ENCODE data around the gene TMEM202. TPM values are rescaled to one million over a fixed set of nuclear protein-coding genes. Genes with fewer than 3 reads are reported as not detected.
A peak's percentile ranks its signal among the peaks of the same experiment; 100 is the strongest.

The TMEM202 gene
- total and polyA plus RNA-seq, 2 experiments from 2014 or later, result not detected

GRCh38 chr15:72402726-72403125 is 4.6 kb downstream of the TMEM202 start:
- Histone ChIP-seq H3K4me1 (ENCODE audit: insufficient read depth) (no peaks in the 10 kb centered on the region), H3K4me2 (no peak overlapping the region), H4K20me1 (replicated peaks; ENCODE audit: insufficient read depth) (no peaks in the 10 kb centered on the region), H3F3A (replicated peaks; ENCODE audit: low read depth) (no peaks in the 10 kb centered on the region), H3K27me3 (ENCODE audit: insufficient read depth) (peaks cover 13% of the 10 kb centered on the region), H3K79me2 (replicated peaks; ENCODE audit: insufficient read depth) (no peaks in the 10 kb centered on the region), H3K4me3 (no peak overlapping the region), H3K9me2 (ENCODE audit: insufficient read depth) (no peaks in the 10 kb centered on the region), H3K27ac (ENCODE audit: low read depth) (no peak overlapping the region), H2AFZ (peak overlapping the region; percentile 60; the same call in 1 of the 2 replicates), H3K36me3 (ENCODE audit: insufficient read depth) (no peaks in the 10 kb centered on the region)
- ATAC-seq, result no peak; the same call in 2 of the 3 replicates
- peak; percentile 7 for DNase-seq (ENCODE audit: low spot score)
- Mint-ChIP-seq H3K27ac (no peak overlapping the region), H3K4me3 (no peak overlapping the region), H3K9me3 (no peaks in the 10 kb centered on the region), H3K4me1 (no peaks in the 10 kb centered on the region), H3K27me3 (ENCODE audit: insufficient read depth, low read depth, poor library complexity) (peaks cover 2% of the 10 kb centered on the region), H3K36me3 (ENCODE audit: low read depth) (no peaks in the 10 kb centered on the region)
- no peak for TF ChIP-seq CREB1 (CRISPR knock-in tag; IDR thresholded peaks at IDR 0.05; ENCODE audit: low read depth)
- TF ChIP-seq ETS1 (IDR thresholded peaks at IDR 0.05), result no peak
- TF ChIP-seq ZNF331 (CRISPR knock-in tag; IDR thresholded peaks at IDR 0.05; ENCODE audit: low read depth), result no peak
- no peak for TF ChIP-seq CTCF (conservative IDR thresholded peaks at IDR 0.05; ENCODE audit: low read depth in 2 of 2)
- TF ChIP-seq JUNB (IDR thresholded peaks at IDR 0.05; ENCODE audit: unreplicated experiment), result no peak
- TF ChIP-seq ZNF114 (CRISPR knock-in tag; IDR thresholded peaks at IDR 0.05), result no peak
- no peak for TF ChIP-seq POLR2AphosphoS5 (IDR thresholded peaks at IDR 0.05; ENCODE audit: low read depth)
- TF ChIP-seq, protein P1, sequence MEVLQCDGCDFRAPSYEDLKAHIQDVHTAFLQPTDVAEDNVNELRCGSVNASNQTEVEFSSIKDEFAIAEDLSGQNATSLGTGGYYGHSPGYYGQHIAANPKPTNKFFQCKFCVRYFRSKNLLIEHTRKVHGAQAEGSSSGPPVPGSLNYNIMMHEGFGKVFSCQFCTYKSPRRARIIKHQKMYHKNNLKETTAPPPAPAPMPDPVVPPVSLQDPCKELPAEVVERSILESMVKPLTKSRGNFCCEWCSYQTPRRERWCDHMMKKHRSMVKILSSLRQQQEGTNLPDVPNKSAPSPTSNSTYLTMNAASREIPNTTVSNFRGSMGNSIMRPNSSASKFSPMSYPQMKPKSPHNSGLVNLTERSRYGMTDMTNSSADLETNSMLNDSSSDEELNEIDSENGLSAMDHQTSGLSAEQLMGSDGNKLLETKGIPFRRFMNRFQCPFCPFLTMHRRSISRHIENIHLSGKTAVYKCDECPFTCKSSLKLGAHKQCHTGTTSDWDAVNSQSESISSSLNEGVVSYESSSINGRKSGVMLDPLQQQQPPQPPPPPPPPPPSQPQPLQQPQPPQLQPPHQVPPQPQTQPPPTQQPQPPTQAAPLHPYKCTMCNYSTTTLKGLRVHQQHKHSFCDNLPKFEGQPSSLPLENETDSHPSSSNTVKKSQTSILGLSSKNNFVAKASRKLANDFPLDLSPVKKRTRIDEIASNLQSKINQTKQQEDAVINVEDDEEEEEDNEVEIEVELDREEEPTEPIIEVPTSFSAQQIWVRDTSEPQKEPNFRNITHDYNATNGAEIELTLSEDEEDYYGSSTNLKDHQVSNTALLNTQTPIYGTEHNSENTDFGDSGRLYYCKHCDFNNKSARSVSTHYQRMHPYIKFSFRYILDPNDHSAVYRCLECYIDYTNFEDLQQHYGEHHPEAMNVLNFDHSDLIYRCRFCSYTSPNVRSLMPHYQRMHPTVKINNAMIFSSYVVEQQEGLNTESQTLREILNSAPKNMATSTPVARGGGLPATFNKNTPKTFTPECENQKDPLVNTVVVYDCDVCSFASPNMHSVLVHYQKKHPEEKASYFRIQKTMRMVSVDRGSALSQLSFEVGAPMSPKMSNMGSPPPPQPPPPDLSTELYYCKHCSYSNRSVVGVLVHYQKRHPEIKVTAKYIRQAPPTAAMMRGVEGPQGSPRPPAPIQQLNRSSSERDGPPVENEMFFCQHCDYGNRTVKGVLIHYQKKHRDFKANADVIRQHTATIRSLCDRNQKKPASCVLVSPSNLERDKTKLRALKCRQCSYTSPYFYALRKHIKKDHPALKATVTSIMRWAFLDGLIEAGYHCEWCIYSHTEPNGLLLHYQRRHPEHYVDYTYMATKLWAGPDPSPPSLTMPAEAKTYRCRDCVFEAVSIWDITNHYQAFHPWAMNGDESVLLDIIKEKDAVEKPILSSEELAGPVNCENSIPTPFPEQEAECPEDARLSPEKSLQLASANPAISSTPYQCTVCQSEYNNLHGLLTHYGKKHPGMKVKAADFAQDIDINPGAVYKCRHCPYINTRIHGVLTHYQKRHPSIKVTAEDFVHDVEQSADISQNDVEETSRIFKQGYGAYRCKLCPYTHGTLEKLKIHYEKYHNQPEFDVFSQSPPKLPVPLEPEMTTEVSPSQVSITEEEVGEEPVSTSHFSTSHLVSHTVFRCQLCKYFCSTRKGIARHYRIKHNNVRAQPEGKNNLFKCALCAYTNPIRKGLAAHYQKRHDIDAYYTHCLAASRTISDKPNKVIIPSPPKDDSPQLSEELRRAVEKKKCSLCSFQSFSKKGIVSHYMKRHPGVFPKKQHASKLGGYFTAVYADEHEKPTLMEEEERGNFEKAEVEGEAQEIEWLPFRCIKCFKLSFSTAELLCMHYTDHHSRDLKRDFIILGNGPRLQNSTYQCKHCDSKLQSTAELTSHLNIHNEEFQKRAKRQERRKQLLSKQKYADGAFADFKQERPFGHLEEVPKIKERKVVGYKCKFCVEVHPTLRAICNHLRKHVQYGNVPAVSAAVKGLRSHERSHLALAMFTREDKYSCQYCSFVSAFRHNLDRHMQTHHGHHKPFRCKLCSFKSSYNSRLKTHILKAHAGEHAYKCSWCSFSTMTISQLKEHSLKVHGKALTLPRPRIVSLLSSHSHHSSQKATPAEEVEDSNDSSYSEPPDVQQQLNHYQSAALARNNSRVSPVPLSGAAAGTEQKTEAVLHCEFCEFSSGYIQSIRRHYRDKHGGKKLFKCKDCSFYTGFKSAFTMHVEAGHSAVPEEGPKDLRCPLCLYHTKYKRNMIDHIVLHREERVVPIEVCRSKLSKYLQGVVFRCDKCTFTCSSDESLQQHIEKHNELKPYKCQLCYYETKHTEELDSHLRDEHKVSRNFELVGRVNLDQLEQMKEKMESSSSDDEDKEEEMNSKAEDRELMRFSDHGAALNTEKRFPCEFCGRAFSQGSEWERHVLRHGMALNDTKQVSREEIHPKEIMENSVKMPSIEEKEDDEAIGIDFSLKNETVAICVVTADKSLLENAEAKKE (CRISPR knock-in tag; IDR thresholded peaks at IDR 0.05), result no peak
